Trophoblast cell (in vitro differentiated cells and primary cell): Measurements from ENCODE around the gene APOE.

Experiments
- DNase-seq, 2 donors: peaks; one replicate each; pipeline ENCODE4 v3.0.0-alpha.2; 2016
- H2AFZ ChIP-seq: 2 replicates; pipeline ENCODE4 v1.6.1; 2013; ENCODE audit warnings: low read length, moderate library complexity, mild to moderate bottlenecking; ENCODE audit not compliant: insufficient read depth, poor library complexity
- H2AK5ac ChIP-seq: 2 replicates; pipeline ENCODE4 v1.6.1; 2013; ENCODE audit warnings: mild to moderate bottlenecking, low read length
- H2BK120ac ChIP-seq: 2 replicates; pipeline ENCODE4 v1.6.1; 2013; ENCODE audit warnings: low read length, mild to moderate bottlenecking, moderate library complexity; ENCODE audit not compliant: insufficient read depth, poor library complexity
- H2BK12ac ChIP-seq: 2 replicates; pipeline ENCODE4 v1.6.1; 2013; ENCODE audit warnings: mild to moderate bottlenecking, low read length, moderate library complexity
- H2BK5ac ChIP-seq: 2 replicates; pipeline ENCODE4 v1.6.1; 2013; ENCODE audit warnings: low read length, low read depth, moderate library complexity, mild to moderate bottlenecking; ENCODE audit not compliant: poor library complexity
- H3K14ac ChIP-seq: 2 replicates; pipeline ENCODE4 v1.6.1; 2013; ENCODE audit warnings: mild to moderate bottlenecking, low read length
- H3K18ac ChIP-seq: 2 replicates; pipeline ENCODE4 v1.6.1; 2013; ENCODE audit warnings: mild to moderate bottlenecking, low read length
- H3K23ac ChIP-seq: 2 replicates; pipeline ENCODE4 v1.6.1; 2013; ENCODE audit warnings: low read length
- H3K27ac ChIP-seq: 2 replicates; pipeline ENCODE4 v1.5.1; 2013; ENCODE audit warnings: low read depth, mild to moderate bottlenecking, inconsistent platforms, low read length, moderate library complexity
- H3K27me3 ChIP-seq: 2 replicates; pipeline ENCODE4 v1.6.1; 2013; ENCODE audit warnings: inconsistent platforms, mild to moderate bottlenecking, low read length, moderate library complexity; ENCODE audit not compliant: insufficient read depth
- H3K36me3 ChIP-seq, 2 experiments: 1 replicate in 1 of 2; 2 replicates in 1 of 2; pipeline ENCODE4 v1.6.1; 2013; ENCODE audit warnings: low read length in 2 of 2, mild to moderate bottlenecking in 2 of 2, moderate library complexity in 1 of 2; ENCODE audit not compliant: insufficient read depth in 2 of 2, control insufficient read depth in 1 of 2
- H3K4ac ChIP-seq: 2 replicates; pipeline ENCODE4 v1.6.1; 2013; ENCODE audit warnings: low read depth, mild to moderate bottlenecking, low read length, moderate library complexity
- H3K4me1 ChIP-seq, 2 experiments: 1 replicate in 1 of 2; 2 replicates in 1 of 2; pipeline ENCODE4 v1.6.1; 2013; ENCODE audit warnings: low read length in 2 of 2, mild to moderate bottlenecking in 2 of 2, moderate library complexity in 1 of 2; ENCODE audit not compliant: insufficient read depth in 2 of 2, control insufficient read depth in 1 of 2
- H3K4me2 ChIP-seq: 2 replicates; pipeline ENCODE4 v1.6.1; 2013; ENCODE audit warnings: inconsistent platforms, mild to moderate bottlenecking, low read length, moderate library complexity
- H3K4me3 ChIP-seq: 2 replicates; pipeline ENCODE4 v1.5.1; 2013; ENCODE audit warnings: mild to moderate bottlenecking, low read depth, low read length, inconsistent platforms
- H3K79me1 ChIP-seq: one replicate; pipeline ENCODE4 v1.6.1; 2013; ENCODE audit warnings: low read length
- H3K79me2 ChIP-seq: 2 replicates; pipeline ENCODE4 v1.6.1; 2013; ENCODE audit warnings: low read length, mild to moderate bottlenecking; ENCODE audit not compliant: control insufficient read depth, insufficient read depth, poor library complexity
- H3K9ac ChIP-seq: 2 replicates; pipeline ENCODE4 v1.6.1; 2013; ENCODE audit warnings: mild to moderate bottlenecking, low read length
- H3K9me3 ChIP-seq: 2 replicates; pipeline ENCODE4 v1.6.1; 2013; ENCODE audit warnings: low read depth, mild to moderate bottlenecking, control low read depth, inconsistent platforms, low read length; ENCODE audit not compliant: insufficient read depth
- H4K12ac ChIP-seq: 2 replicates; pipeline ENCODE4 v1.6.1; 2013; ENCODE audit warnings: low read depth, mild to moderate bottlenecking, low read length, moderate library complexity
- H4K8ac ChIP-seq: 2 replicates; pipeline ENCODE4 v1.6.1; 2013; ENCODE audit warnings: low read depth, mild to moderate bottlenecking, low read length, moderate library complexity
- H4K91ac ChIP-seq: one replicate; pipeline ENCODE4 v1.6.1; 2013; ENCODE audit warnings: low read depth, mild to moderate bottlenecking, low read length, moderate library complexity
- WGBS: extraction: QIAGEN DNeasy Blood & Tissue Kit; methylation state at CpG from one replicate; pipeline ENCODE4 v1.1.7; 2013; ENCODE audit warnings: missing lambda C conversion rate; ENCODE audit not compliant: insufficient read length, insufficient coverage; ENCODE audit errors: extremely low coverage; 5-methylcytosine and 5-hydroxymethylcytosine counted together

APOE gene

DNA sequence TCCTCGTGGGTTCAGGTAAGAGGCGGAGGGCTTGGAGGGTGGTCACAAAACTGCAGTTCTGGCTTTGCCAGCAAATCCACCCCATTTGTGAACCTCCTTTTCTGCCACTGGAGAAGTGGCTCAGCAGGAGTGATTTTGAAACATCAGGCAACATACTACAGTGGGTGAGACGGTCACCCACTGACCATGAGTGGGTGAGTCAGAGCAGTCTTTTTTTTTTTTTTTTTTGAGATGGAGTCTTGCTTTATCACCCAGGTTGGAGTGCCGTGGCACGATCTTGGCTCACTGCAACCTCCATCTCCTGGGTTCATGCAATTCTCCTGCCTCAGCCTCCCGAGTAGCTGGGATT, 11.6 kb upstream of the APOE start:
- Histone ChIP-seq H2AFZ (no peak overlapping the region), H3K9me3 (peaks cover 2% of the 10 kb centered on the region), H3K9ac (no peak overlapping the region), H2BK5ac (no peak overlapping the region), H3K14ac (no peak overlapping the region), H3K27me3 (no peaks in the 10 kb centered on the region), H3K18ac (no peak overlapping the region), H3K27ac (no peak overlapping the region), H4K12ac (no peak overlapping the region), H3K23ac (no peak overlapping the region), H3K79me2 (peaks cover 12% of the 10 kb centered on the region), H4K91ac (no peak overlapping the region), H2AK5ac (no peak overlapping the region), H3K36me3 (peaks cover 55% of the 10 kb centered on the region in 2 experiments), H3K4me2 (no peak overlapping the region), H3K4me1 (peaks cover 6 to 10% of the 10 kb centered on the region in 2 experiments), H3K4me3 (no peak overlapping the region), H2BK12ac (no peak overlapping the region), H3K4ac (no peak overlapping the region), H3K79me1 (peaks cover 5% of the 10 kb centered on the region), H2BK120ac (no peak overlapping the region), H4K8ac (no peak overlapping the region)
- no CpG with 5 or more reads among the region's 6 CpGs for WGBS
- no peak for DNase-seq

DNA sequence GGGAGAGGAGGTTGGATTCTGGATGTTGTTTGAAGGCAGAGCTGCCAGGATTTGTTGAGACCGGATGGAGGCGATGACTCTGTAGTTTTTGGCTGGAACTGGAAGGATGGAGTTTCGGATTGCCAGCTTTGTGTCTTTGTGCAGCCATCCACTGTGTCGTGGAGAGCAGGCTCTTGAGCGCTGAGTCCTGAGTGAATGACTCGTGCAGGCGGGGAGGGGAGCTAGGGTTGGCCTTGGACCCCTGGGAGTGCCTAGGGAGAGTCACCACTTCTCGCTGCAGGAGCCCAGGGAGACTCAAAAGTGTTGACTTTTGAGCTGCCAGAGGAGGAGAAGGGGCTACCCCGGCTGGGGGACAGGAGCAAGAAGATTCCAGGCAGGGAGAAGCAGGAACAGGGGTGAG, 10.7 kb upstream of the APOE start:
- H3K9ac ChIP-seq, result no peak overlapping the region
- H3K4me2 ChIP-seq, result no peak overlapping the region
- H4K8ac ChIP-seq, result no peak overlapping the region
- whole genome bisulfite sequencing, result no CpG with 5 or more reads among the region's 9 CpGs
- H3K79me2 ChIP-seq, result peaks cover 12% of the 10 kb centered on the region
- no peak overlapping the region for H2BK120ac ChIP-seq
- no peak overlapping the region for H4K12ac ChIP-seq
- no peak overlapping the region for H2AK5ac ChIP-seq
- no peak overlapping the region for H2AFZ ChIP-seq
- H2BK5ac ChIP-seq, result no peak overlapping the region
- peaks cover 5% of the 10 kb centered on the region for H3K79me1 ChIP-seq
- no peak overlapping the region for H3K14ac ChIP-seq
- peaks cover 57 to 61% of the 10 kb centered on the region in 2 experiments for H3K36me3 ChIP-seq
- H2BK12ac ChIP-seq, result no peak overlapping the region
- DNase-seq, result no peak
- H3K4me3 ChIP-seq, result no peak overlapping the region
- H4K91ac ChIP-seq, result no peak overlapping the region
- no peak overlapping the region for H3K18ac ChIP-seq
- peaks cover 2% of the 10 kb centered on the region for H3K9me3 ChIP-seq
- no peak overlapping the region for H3K4ac ChIP-seq
- no peaks in the 10 kb centered on the region for H3K27me3 ChIP-seq
- H3K4me1 ChIP-seq, result peaks cover 6% of the 10 kb centered on the region in 2 experiments
- H3K23ac ChIP-seq, result no peak overlapping the region
- no peak overlapping the region for H3K27ac ChIP-seq

DNA sequence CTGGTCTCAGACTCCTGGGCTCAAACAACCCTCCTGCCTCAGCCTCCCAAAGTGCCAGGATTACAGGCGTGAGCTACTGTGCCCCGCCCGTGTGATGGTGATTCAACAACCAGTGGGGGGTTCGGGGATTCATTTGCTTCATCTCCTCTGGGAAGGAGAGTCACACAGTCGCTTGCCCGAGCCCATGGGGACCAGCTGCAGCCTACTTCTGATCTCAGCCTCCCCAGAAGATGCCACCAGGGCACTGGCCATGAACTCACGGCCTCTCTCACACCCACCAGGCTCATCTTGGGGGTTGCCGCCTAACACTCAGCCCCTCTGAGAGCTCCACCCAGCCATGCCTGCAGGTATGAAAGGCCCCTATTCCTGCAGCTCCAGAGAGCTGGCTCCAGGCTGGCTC, 7.8 kb upstream of the APOE start:
- Histone ChIP-seq H3K9me3 (peaks cover 4% of the 10 kb centered on the region), H3K18ac (peak overlapping the region; percentile 6), H2BK5ac (no peak overlapping the region), H2BK120ac (no peak overlapping the region), H3K23ac (no peak overlapping the region), H3K79me2 (no peaks in the 10 kb centered on the region), H3K27ac (no peak overlapping the region), H3K14ac (no peak overlapping the region), H3K36me3 (peaks cover 79 to 81% of the 10 kb centered on the region in 2 experiments), H2AFZ (no peak overlapping the region), H3K4me1 (no peaks in the 10 kb centered on the region), H3K9ac (no peak overlapping the region), H4K91ac (no peak overlapping the region), H2BK12ac (no peak overlapping the region), H4K8ac (no peak overlapping the region), H4K12ac (no peak overlapping the region), H3K4me2 (no peak overlapping the region), H3K4ac (no peak overlapping the region), H3K79me1 (no peaks in the 10 kb centered on the region), H2AK5ac (no peak overlapping the region), H3K27me3 (no peaks in the 10 kb centered on the region), H3K4me3 (no peak overlapping the region)
- no CpG with 5 or more reads among the region's 8 CpGs for WGBS
- no peak for DNase-seq

DNA sequence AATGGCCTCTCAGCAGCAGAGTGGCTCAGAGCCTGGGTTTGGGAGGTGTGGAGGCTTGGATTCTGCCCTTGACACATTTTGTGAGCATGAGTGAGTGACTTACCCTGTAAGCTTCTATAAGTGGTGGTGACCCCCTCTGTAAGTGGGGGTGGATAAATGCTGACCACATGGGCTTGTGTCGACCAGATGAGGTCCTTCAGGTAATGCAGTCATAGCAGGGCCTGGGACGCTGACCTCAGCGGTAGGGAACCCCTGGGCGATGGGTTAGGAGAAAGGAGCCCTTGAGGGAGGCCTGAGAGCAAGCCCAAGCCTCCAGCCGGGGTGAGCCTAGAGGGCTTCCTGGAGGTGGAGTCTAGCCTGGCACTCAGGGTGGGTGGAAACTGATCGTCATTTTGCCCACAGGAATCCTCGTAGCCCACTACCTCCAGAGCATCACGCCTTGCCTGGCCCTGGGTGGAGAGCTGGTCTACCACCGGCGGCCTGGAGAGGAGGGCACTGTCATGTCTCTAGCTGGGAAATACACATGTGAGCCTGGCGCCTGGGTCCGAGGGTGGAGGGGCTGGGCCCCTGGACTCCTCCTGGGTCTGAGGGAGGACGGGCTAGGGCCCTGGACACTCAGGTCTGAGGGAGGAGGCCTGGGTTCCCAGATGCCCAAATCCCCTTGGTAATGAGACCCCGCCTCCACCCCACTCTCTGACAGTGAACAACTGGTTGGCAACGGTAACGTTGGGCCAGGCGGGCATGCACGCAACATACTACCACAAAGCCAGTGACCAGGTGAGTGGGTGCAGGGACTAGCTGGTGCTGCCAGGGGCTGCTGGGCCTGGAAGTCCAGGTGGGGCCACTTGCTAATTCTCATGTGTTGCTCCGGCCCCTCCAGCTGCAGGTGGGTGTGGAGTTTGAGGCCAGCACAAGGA, 5.0 kb upstream of the APOE start:
- Histone ChIP-seq H4K8ac (no peak overlapping the region), H3K36me3 (peaks cover 59 to 60% of the 10 kb centered on the region in 2 experiments), H4K91ac (no peak overlapping the region), H4K12ac (no peak overlapping the region), H2BK12ac (no peak overlapping the region), H3K9ac (no peak overlapping the region), H3K79me1 (peaks cover 4% of the 10 kb centered on the region), H2BK120ac (no peak overlapping the region), H3K79me2 (no peaks in the 10 kb centered on the region), H3K4me2 (no peak overlapping the region), H3K18ac (no peak overlapping the region), H3K23ac (no peak overlapping the region), H3K4me3 (no peak overlapping the region), H3K9me3 (peaks cover 2% of the 10 kb centered on the region), H2AFZ (no peak overlapping the region), H3K27me3 (no peaks in the 10 kb centered on the region), H2AK5ac (no peak overlapping the region), H3K4ac (no peak overlapping the region), H2BK5ac (no peak overlapping the region), H3K27ac (no peak overlapping the region), H3K14ac (no peak overlapping the region), H3K4me1 (peaks cover 0 to 3% of the 10 kb centered on the region in 2 experiments)
- no CpG with 5 or more reads among the region's 19 CpGs for WGBS
- DNase-seq, result no peak
